ENCODE measurements around the gene VMA21.
A peak's percentile ranks its signal among the peaks of the same experiment; 100 is the strongest.

The VMA21 gene

GRCh38 chrX:151396825-151397740 is at the start of gene VMA21:
Gene VMA21, plus strand, starts transcription at chrX:151397206. Its CDS starts 103 bp downstream, at chrX:151397309.
- DNase-seq: peak; percentile 75 to 84

GRCh38 chrX:151359341-151359740 is 37.7 kb upstream of the VMA21 start:
- no peak for DNase-seq

GRCh38 chrX:151359931-151360871 is 36.8 kb upstream of the VMA21 start:
- peak; percentile 11 to 27 for DNase-seq

GRCh38 chrX:151363316-151363715 is 33.7 kb upstream of the VMA21 start:
- DNase-seq: no peak

- no peak for DNase-seq
Measured at GRCh38 chrX:151365579-151365978, 31.4 kb upstream of the VMA21 start.

GRCh38 chrX:151370906-151371305 is 26.1 kb upstream of the VMA21 start:
- no peak for DNase-seq

GRCh38 chrX:151384807-151385206 is 12.2 kb upstream of the VMA21 start:
- DNase-seq: no peak

GRCh38 chrX:151386838-151387459 is 10.1 kb upstream of the VMA21 start:
- DNase-seq: no peak

- DNase-seq: no peak
Measured at GRCh38 chrX:151391722-151392121, 5.3 kb upstream of the VMA21 start.

- peak; percentile 34 to 65 for DNase-seq
Measured at GRCh38 chrX:151393514-151393913, 3.5 kb upstream of the VMA21 start.

GRCh38 chrX:151396042-151396824 is 773 bp upstream of the VMA21 start:
- DNase-seq: peak; percentile 24 to 29

- no peak for DNase-seq
Measured at GRCh38 chrX:151397741-151398070, 700 bp downstream of the VMA21 start.

GRCh38 chrX:151398346-151398745 is 1.3 kb downstream of the VMA21 start:
- no peak for DNase-seq

GRCh38 chrX:151402719-151403390 is 5.8 kb downstream of the VMA21 start:
- no peak for DNase-seq

GRCh38 chrX:151416579-151416978 is 19.6 kb downstream of the VMA21 start:
- no peak for DNase-seq

- no peak for DNase-seq
Measured at GRCh38 chrX:151419782-151420181, 22.8 kb downstream of the VMA21 start.

- DNase-seq: no peak
Measured at GRCh38 chrX:151424505-151424904, 27.5 kb downstream of the VMA21 start.

GRCh38 chrX:151448509-151448908 is 51.5 kb downstream of the VMA21 start:
- DNase-seq: no peak

GRCh38 chrX:151458824-151459223 is 61.8 kb downstream of the VMA21 start:
- no peak for DNase-seq
